Measurements from ENCODE around the gene MARCHF5. TPM values are rescaled to one million over a fixed set of nuclear protein-coding genes. Genes with fewer than 3 reads are reported as not detected.

The MARCHF5 gene
- total RNA-seq, 1 donor from 2014 or later = 28.3 TPM

DNA sequence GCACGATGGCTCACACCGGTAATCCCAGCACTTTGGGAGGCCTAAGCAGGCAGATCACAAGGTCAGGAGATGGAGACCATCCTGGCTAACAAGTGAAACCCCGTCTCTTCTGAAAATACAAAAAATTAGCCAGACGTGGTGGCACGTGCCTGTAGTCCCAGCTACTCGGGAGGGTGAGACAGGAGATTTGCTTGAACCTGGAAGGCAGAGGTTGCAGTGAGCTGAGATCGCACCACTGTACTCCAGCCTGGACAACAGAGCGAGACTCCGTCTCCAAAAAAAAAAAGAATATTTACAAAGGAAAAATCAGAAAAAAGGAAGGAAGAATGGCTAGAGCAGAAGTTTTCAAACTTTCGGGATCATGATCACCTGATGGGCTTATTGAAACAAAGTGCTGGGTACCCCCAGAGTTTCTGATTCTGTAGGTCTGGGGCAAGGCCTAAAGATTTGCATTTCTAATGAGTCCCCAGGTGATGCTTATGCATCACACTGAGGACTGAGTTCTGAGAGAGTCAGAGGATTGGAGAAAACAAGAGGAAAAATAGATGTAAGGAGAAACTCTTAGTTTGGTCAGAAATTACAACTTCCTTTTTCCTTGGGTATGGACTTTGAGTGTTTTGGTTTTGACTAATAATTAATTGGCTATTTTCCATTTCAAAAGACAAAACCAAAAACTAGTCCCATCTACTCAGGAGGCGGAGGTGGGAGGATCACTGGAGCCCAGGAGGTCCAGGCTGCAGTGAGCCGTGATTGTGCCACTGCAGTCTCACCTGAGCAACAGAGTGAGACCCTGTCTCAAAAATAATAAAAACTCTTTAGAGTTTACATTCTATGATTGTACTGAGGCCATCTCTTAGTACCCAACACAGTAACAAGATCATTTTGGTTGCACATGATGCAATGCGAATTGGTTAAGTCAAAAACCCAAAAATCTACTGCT lies 14.4 kb downstream of the MARCHF5 start:
- intact Hi-C loops (cut with DNase I) = no loop called here
- Histone ChIP-seq H3K27me3 (ENCODE audit: low read depth) (no peaks in the 10 kb centered on the region), H3K36me3 (peaks cover 17% of the 10 kb centered on the region), H3K4me1 (no peaks in the 10 kb centered on the region), H3K4me3 (no peak overlapping the region), H3K27ac (no peak overlapping the region), H3K9me3 (no peaks in the 10 kb centered on the region)
- DNase-seq (no peak), ATAC-seq (no peak)
- TF ChIP-seq, protein P1, sequence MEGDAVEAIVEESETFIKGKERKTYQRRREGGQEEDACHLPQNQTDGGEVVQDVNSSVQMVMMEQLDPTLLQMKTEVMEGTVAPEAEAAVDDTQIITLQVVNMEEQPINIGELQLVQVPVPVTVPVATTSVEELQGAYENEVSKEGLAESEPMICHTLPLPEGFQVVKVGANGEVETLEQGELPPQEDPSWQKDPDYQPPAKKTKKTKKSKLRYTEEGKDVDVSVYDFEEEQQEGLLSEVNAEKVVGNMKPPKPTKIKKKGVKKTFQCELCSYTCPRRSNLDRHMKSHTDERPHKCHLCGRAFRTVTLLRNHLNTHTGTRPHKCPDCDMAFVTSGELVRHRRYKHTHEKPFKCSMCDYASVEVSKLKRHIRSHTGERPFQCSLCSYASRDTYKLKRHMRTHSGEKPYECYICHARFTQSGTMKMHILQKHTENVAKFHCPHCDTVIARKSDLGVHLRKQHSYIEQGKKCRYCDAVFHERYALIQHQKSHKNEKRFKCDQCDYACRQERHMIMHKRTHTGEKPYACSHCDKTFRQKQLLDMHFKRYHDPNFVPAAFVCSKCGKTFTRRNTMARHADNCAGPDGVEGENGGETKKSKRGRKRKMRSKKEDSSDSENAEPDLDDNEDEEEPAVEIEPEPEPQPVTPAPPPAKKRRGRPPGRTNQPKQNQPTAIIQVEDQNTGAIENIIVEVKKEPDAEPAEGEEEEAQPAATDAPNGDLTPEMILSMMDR (IDR thresholded peaks at IDR 0.05) = no peak

GRCh38 chr10:92309272-92309671 lies 18.3 kb downstream of the MARCHF5 start:
- H3K4me1 ChIP-seq = no peaks in the 10 kb centered on the region
- peaks cover 26% of the 10 kb centered on the region for H3K36me3 ChIP-seq
- TF ChIP-seq, protein P1 (IDR thresholded peaks at IDR 0.05) = no peak
- ATAC-seq (no peak), DNase-seq (no peak)
- no peak overlapping the region for H3K27ac ChIP-seq
- intact Hi-C loops (cut with DNase I) = no loop called here
- no peaks in the 10 kb centered on the region for H3K9me3 ChIP-seq
- no peaks in the 10 kb centered on the region for H3K27me3 ChIP-seq (ENCODE audit: low read depth)
- H3K4me3 ChIP-seq = no peak overlapping the region

DNA sequence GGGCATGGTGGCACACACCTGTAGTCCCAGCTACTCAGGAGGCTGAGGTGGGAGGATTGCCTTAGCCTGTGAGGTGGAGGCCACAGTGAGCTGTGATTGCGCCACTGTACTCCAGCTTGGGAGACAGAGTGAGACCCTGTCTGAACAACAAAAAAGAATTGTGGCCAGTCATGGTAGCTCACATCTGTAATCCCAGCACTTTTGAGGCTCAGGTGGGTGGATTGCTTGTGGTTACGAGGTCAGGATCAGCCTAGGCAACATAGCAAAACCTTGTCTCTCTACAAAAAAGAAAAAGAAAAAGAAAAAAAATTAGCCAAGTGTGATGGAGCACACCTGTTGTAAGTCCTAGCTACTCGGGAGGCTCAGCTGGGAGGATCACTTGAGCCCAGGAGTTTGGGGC lies 22.8 kb downstream of the MARCHF5 start:
- H3K4me1 ChIP-seq = no peaks in the 10 kb centered on the region
- intact Hi-C loops (cut with DNase I) = no loop called here
- no peak for ATAC-seq
- H3K4me3 ChIP-seq = no peak overlapping the region
- DNase-seq = no peak
- no peaks in the 10 kb centered on the region for H3K27me3 ChIP-seq (ENCODE audit: low read depth)
- peaks cover 38% of the 10 kb centered on the region for H3K36me3 ChIP-seq
- TF ChIP-seq, protein P1 (IDR thresholded peaks at IDR 0.05) = no peak
- no peaks in the 10 kb centered on the region for H3K9me3 ChIP-seq
- no peak overlapping the region for H3K27ac ChIP-seq

- Histone ChIP-seq H3K36me3 (peaks cover 39% of the 10 kb centered on the region), H3K9me3 (no peaks in the 10 kb centered on the region), H3K4me1 (no peaks in the 10 kb centered on the region), H3K4me3 (no peak overlapping the region), H3K27ac (no peak overlapping the region), H3K27me3 (ENCODE audit: low read depth) (no peaks in the 10 kb centered on the region)
- intact Hi-C loops (cut with DNase I) = no loop called here
- DNase-seq = no peak
- no peak for ATAC-seq
- TF ChIP-seq, protein P1 (IDR thresholded peaks at IDR 0.05) = no peak
These were observed 25.6 kb downstream of the MARCHF5 start for GRCh38 chr10:92316610-92317009.

DNA sequence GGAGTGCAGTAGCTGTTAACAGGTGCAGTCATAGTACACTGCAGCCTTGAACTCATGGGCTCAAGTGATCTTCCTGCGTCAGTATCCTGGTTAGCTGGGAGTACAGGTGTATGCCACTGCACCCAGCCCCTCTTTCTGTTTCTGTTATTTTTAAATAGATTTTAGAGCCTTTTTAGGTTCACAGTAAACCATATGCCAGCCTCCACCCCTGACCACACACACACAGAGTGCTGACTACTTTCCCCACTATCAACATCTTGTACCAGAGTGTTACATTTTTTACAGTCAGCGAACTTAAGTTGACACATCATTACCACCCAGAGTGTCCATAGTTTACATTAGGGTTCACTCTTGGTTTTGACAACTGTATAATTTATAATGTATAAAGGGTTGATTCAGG lies 32.1 kb downstream of the MARCHF5 start:
- TF ChIP-seq, protein P1 (IDR thresholded peaks at IDR 0.05) = no peak
- Histone ChIP-seq H3K9me3 (no peaks in the 10 kb centered on the region), H3K27me3 (ENCODE audit: low read depth) (no peaks in the 10 kb centered on the region), H3K4me1 (no peaks in the 10 kb centered on the region), H3K4me3 (no peak overlapping the region), H3K36me3 (peaks cover 14% of the 10 kb centered on the region), H3K27ac (no peak overlapping the region)
- intact Hi-C loops (cut with DNase I) = no loop called here
- no peak for DNase-seq
- no peak for ATAC-seq
